ENCODE measurements around the gene VAV3. TPM values are rescaled to one million over a fixed set of nuclear protein-coding genes. Genes with fewer than 3 reads are reported as not detected.

VAV3 gene
- polyA plus RNA-seq, 1 of the 3 experiments (the other 2 are of a cell fraction) = not detected

DNA sequence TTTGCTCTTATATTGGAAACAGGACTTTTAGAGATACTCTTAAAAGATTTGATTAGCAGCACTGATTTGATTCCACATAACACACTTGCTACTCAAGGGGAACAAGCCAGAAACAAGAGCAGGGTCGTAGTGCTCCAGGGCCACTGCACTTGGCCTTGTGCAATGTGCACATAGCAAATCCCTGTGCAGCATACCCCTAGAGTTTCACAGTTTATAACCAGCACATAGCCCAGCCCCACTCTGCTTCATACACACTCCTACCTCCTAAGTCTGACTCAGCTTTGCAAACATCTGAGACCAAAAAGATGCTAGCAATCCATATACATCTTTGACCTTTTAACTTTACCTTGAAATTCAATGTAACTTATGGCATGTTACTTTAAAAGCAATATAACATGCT lies 157.6 kb downstream of the VAV3 start:
- POLR2A ChIA-PET = no interaction called here
- no peaks in the 10 kb centered on the region for H3K27me3 ChIP-seq (ENCODE audit: insufficient read depth)
- H3K4me3 ChIP-seq (ENCODE audit: low read depth in 2 of 2, low read length in 1 of 2) = no peak overlapping the region
- peaks cover 0 to 2% of the 10 kb centered on the region in 2 experiments; a peak in 1 of 4 replicates for H3K4me1 ChIP-seq (ENCODE audit: control insufficient read depth in 1 of 2, insufficient read depth in 2 of 2, low read depth in 1 of 2, low read length in 1 of 2)
- H3K27ac ChIP-seq (ENCODE audit: low read depth in 2 of 2, low read length in 1 of 2) = no peak overlapping the region
- H3K9me2 ChIP-seq = no peaks in the 10 kb centered on the region
- no peak for TF ChIP-seq FOXM1 (IDR thresholded peaks at IDR 0.05; ENCODE audit: low read depth)
- TF ChIP-seq, protein P1, sequence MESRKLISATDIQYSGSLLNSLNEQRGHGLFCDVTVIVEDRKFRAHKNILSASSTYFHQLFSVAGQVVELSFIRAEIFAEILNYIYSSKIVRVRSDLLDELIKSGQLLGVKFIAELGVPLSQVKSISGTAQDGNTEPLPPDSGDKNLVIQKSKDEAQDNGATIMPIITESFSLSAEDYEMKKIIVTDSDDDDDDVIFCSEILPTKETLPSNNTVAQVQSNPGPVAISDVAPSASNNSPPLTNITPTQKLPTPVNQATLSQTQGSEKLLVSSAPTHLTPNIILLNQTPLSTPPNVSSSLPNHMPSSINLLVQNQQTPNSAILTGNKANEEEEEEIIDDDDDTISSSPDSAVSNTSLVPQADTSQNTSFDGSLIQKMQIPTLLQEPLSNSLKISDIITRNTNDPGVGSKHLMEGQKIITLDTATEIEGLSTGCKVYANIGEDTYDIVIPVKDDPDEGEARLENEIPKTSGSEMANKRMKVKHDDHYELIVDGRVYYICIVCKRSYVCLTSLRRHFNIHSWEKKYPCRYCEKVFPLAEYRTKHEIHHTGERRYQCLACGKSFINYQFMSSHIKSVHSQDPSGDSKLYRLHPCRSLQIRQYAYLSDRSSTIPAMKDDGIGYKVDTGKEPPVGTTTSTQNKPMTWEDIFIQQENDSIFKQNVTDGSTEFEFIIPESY (IDR thresholded peaks at IDR 0.05; ENCODE audit: borderline replicate concordance, low read depth) = no peak
- TF ChIP-seq FOSL2 (IDR thresholded peaks at IDR 0.05; ENCODE audit: borderline replicate concordance, low read depth) = no peak
- no peak for TF ChIP-seq RFX5 (IDR thresholded peaks at IDR 0.05; ENCODE audit: low read length)
- TF ChIP-seq NRF1 (IDR thresholded peaks at IDR 0.05; ENCODE audit: low read depth, low read length) = no peak
- TF ChIP-seq GATA2 (CRISPR knock-in tag; IDR thresholded peaks at IDR 0.05) = no peak
- TF ChIP-seq TCF12 (IDR thresholded peaks at IDR 0.05) = no peak
- TF ChIP-seq JUND (IDR thresholded peaks at IDR 0.05) = no peak
- no peak for TF ChIP-seq SIN3A (IDR thresholded peaks at IDR 0.05; ENCODE audit: borderline replicate concordance, low read depth, low read length)
- TF ChIP-seq RAD21 (IDR thresholded peaks at IDR 0.05; ENCODE audit: low read length) = no peak
- no peak for TF ChIP-seq MEF2A (IDR thresholded peaks at IDR 0.05; ENCODE audit: borderline replicate concordance, low read depth)
- no peak for TF ChIP-seq TAF1 (IDR thresholded peaks at IDR 0.05; ENCODE audit: borderline replicate concordance, low read depth, low read length)
- TF ChIP-seq USF1 (IDR thresholded peaks at IDR 0.05; ENCODE audit: borderline replicate concordance, low read depth) = no peak
- no peak for TF ChIP-seq REST (IDR thresholded peaks at IDR 0.05; ENCODE audit: low read depth, low read length)
- TF ChIP-seq TEAD4 (IDR thresholded peaks at IDR 0.05; ENCODE audit: borderline replicate concordance, insufficient read depth) = no peak
- TF ChIP-seq, protein P2, sequence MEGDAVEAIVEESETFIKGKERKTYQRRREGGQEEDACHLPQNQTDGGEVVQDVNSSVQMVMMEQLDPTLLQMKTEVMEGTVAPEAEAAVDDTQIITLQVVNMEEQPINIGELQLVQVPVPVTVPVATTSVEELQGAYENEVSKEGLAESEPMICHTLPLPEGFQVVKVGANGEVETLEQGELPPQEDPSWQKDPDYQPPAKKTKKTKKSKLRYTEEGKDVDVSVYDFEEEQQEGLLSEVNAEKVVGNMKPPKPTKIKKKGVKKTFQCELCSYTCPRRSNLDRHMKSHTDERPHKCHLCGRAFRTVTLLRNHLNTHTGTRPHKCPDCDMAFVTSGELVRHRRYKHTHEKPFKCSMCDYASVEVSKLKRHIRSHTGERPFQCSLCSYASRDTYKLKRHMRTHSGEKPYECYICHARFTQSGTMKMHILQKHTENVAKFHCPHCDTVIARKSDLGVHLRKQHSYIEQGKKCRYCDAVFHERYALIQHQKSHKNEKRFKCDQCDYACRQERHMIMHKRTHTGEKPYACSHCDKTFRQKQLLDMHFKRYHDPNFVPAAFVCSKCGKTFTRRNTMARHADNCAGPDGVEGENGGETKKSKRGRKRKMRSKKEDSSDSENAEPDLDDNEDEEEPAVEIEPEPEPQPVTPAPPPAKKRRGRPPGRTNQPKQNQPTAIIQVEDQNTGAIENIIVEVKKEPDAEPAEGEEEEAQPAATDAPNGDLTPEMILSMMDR (IDR thresholded peaks at IDR 0.05) = no peak
- TF ChIP-seq GABPA (IDR thresholded peaks at IDR 0.05; ENCODE audit: low read depth) = no peak
- no peaks in the 10 kb centered on the region for H3K79me2 ChIP-seq (ENCODE audit: insufficient read depth)
- H3K4me2 ChIP-seq = no peak overlapping the region
- no peaks in the 10 kb centered on the region for H4K20me1 ChIP-seq (ENCODE audit: insufficient read depth)
- 11% methylated on average over 1 of the region's 1 CpG for WGBS (ENCODE audit: low lambda C conversion rate)
- H3K36me3 ChIP-seq (replicated peaks in 1 of 2; ENCODE audit: control insufficient read depth in 1 of 2, insufficient read depth in 2 of 2, low read length in 1 of 2) = no peaks in the 10 kb centered on the region
- CTCF ChIA-PET = interaction anchor here (1.0 to 1.3 kb wide), 2 partner anchors 11 to 25 kb away, joined by 3 to 4 read pairs; no protein-coding TSS in a partner anchor
- H3K9ac ChIP-seq = no peak overlapping the region
- DNase-seq = no peak
- no peak overlapping the region for H2AFZ ChIP-seq (ENCODE audit: low read depth)
- H3K9me3 ChIP-seq = no peaks in the 10 kb centered on the region
- H3F3A ChIP-seq (replicated peaks; ENCODE audit: insufficient read depth) = no peaks in the 10 kb centered on the region
